Psoas muscle (tissue), 8 donors: ENCODE results near the gene ITIH6. TPM values are rescaled to one million over a fixed set of nuclear protein-coding genes. Genes with fewer than 3 reads are reported as not detected.
"Not testable (repeated sequence)": the region's sequence is repeated elsewhere in the genome, so short reads cannot be mapped to it uniquely, and the experiment has no call there.

Source experiments
- ATAC-seq, 4 donors: fragments of 200-7000 bp; cut with Tn5 transposase; one replicate each; pipeline ENCODE4 v1.9.1; 2020; ENCODE audit warnings: moderate library complexity in 3 of 4, mild to moderate bottlenecking in 2 of 4
- DNase-seq, 2 donors: peaks; one replicate each; pipeline ENCODE4 v3.0.0-alpha.2; 2020
- H3K27ac ChIP-seq: fragments of 200-600 bp; one replicate; pipeline ENCODE4 v1.8.0; 2022
- H3K27me3 ChIP-seq, 3 donors: fragments of 200-600 bp in 1 of 3; one replicate each; pipeline versions ENCODE4 v1.6.1 to v1.8.0; 2013 to 2022; ENCODE audit warnings: low read length in 2 of 3, mild to moderate bottlenecking in 2 of 3, moderate library complexity in 1 of 3; ENCODE audit not compliant: insufficient read depth in 3 of 3
- H3K36me3 ChIP-seq, 2 donors: fragments of 200-600 bp in 1 of 2; one replicate each; pipeline versions ENCODE4 v1.6.1 to v1.8.0; 2013 to 2022; ENCODE audit warnings: low read depth in 1 of 2, mild to moderate bottlenecking in 1 of 2, moderate library complexity in 1 of 2; ENCODE audit not compliant: insufficient read depth in 1 of 2
- H3K4me1 ChIP-seq: fragments of 200-600 bp; one replicate; pipeline ENCODE4 v1.8.0; 2022
- H3K4me3 ChIP-seq: fragments of 200-600 bp; one replicate; pipeline ENCODE4 v1.8.0; 2022; ENCODE audit warnings: mild to moderate bottlenecking
- H3K9me3 ChIP-seq: fragments of 200-600 bp; one replicate; pipeline ENCODE4 v1.8.0; 2022
- CTCF ChIP-seq: fragments of 200-600 bp; IDR thresholded peaks from one replicate; pipeline ENCODE4 v1.8.0; 2022; ENCODE audit warnings: antibody characterized with exemption
- WGBS, 3 donors: extraction: QIAGEN DNeasy Blood & Tissue Kit; methylation state at CpG; one replicate each; pipeline versions ENCODE4 v1.1.6 to v1.1.7; 2013; 5-methylcytosine and 5-hydroxymethylcytosine counted together
- intact Hi-C, 2 donors: fragments of 100-400 bp; cut with DNase I; formaldehyde crosslinking; loops; one replicate each; pipeline versions ENCODE4 v1.11.0 to v1.14.2; 2022
- polyA plus RNA-seq, 3 donors: library from polyadenylated mRNA; stranded (reverse); fragments of 200-250 nt; gene quantifications; one replicate each; pipeline ENCODE4 v1.2.3, GENCODE V29; 2013
- total RNA-seq, 4 donors: library from RNA; stranded (reverse); fragmentation: NEBNext Ultra II Directional in 2 of 4; extraction: Animal tissue kit (Norgen Biotek cat#: 25700) in 2 of 4; gene quantifications; one replicate each; pipeline versions ENCODE4 v1.2.1 to v1.2.4, GENCODE V29; 2021 to 2023
- donor health status: healthy with polysubstance abuse.
- donor health status: DM: no; HTN: no; CAD: no; lungs with moderate emphysema.
- donor health status: Bipolar disorder and iron deficiency.
- donor health status: healthy.
- donor health status: DM: yes; HTN: yes; CAD: no.
- donor health status: DM: no; HTN: no; CAD: no.
- donor health status: DM: no; HTN: no; CAD: no.
- donor health status: DM: yes; HTN: yes; CAD: no.

The ITIH6 gene
- total and polyA plus RNA-seq, 7 donors: 0.01 to 0.06 TPM; not detected in 5

- 79 to 89% (median 80%) methylated on average over 6 of the region's 6 CpGs for WGBS, 3 donors
- H3K4me3 ChIP-seq: no peak overlapping the region
- peaks cover 0 to 4% (median 0%) of the 10 kb centered on the region in 3 donors for H3K27me3 ChIP-seq
- no peak for TF ChIP-seq CTCF
- H3K9me3 ChIP-seq: peaks cover 11% of the 10 kb centered on the region
- no peak overlapping the region for H3K27ac ChIP-seq
- no peaks in the 10 kb centered on the region for H3K4me1 ChIP-seq
- DNase-seq (no peak), ATAC-seq (no peak)
- H3K36me3 ChIP-seq: no peaks in the 10 kb centered on the region
- intact Hi-C loops: no loop called here
Measured at GRCh38 chrX:54776987-54777672, 20.9 kb downstream of the ITIH6 start.

GRCh38 chrX:54776061-54776460 is 22.0 kb downstream of the ITIH6 start:
- H3K36me3 ChIP-seq: peaks cover 0 to 3% of the 10 kb centered on the region in 2 donors
- intact Hi-C loops: no loop called here
- 32 to 51% (median 40%) methylated on average over 6 of the region's 6 CpGs for WGBS, 3 donors
- H3K9me3 ChIP-seq: peaks cover 15% of the 10 kb centered on the region
- no peak overlapping the region for H3K4me3 ChIP-seq
- H3K27ac ChIP-seq: no peak overlapping the region
- DNase-seq: no peak
- peaks cover 0 to 6% (median 0%) of the 10 kb centered on the region in 3 donors for H3K27me3 ChIP-seq
- peak in 2 of 4 donors; percentile 35 to 37 for ATAC-seq
- no peaks in the 10 kb centered on the region for H3K4me1 ChIP-seq
- TF ChIP-seq CTCF: no peak

- H3K4me3 ChIP-seq, intact Hi-C loops, H3K36me3 ChIP-seq, DNase-seq, H3K4me1 ChIP-seq, H3K27me3 ChIP-seq: not testable (repeated sequence)
- H3K9me3 ChIP-seq: peaks cover 10% of the 10 kb centered on the region
- 0 to 50% (median 8%) methylated on average over 1 of the region's 2 CpGs for WGBS, 3 donors
- peak; percentile 30 to 58 (median 36) for ATAC-seq
- peak overlapping the region; percentile 4 for H3K27ac ChIP-seq
Measured at GRCh38 chrX:54774391-54775094, 23.5 kb downstream of the ITIH6 start.

GRCh38 chrX:54758114-54759055 is 39.7 kb downstream of the ITIH6 start:
- DNase-seq: no peak
- Histone ChIP-seq H3K4me1 (peaks cover 5% of the 10 kb centered on the region), H3K36me3 (no peaks in the 10 kb centered on the region), H3K9me3 (peaks cover 6% of the 10 kb centered on the region), H3K4me3 (no peak overlapping the region), H3K27ac (no peak overlapping the region), H3K27me3 (peaks cover 0 to 6% (median 0%) of the 10 kb centered on the region in 3 donors)
- TF ChIP-seq CTCF: no peak
- intact Hi-C loops: no loop called here
- peak in 2 of 4 donors; percentile 56 to 63 for ATAC-seq
- WGBS, 3 donors: 60 to 80% (median 69%) methylated on average over 21 of the region's 21 CpGs
